ENCODE data around the gene PER1. TPM values are rescaled to one million over a fixed set of nuclear protein-coding genes. Genes with fewer than 3 reads are reported as not detected.
A peak's percentile ranks its signal among the peaks of the same experiment; 100 is the strongest.

The PER1 gene, protein sequence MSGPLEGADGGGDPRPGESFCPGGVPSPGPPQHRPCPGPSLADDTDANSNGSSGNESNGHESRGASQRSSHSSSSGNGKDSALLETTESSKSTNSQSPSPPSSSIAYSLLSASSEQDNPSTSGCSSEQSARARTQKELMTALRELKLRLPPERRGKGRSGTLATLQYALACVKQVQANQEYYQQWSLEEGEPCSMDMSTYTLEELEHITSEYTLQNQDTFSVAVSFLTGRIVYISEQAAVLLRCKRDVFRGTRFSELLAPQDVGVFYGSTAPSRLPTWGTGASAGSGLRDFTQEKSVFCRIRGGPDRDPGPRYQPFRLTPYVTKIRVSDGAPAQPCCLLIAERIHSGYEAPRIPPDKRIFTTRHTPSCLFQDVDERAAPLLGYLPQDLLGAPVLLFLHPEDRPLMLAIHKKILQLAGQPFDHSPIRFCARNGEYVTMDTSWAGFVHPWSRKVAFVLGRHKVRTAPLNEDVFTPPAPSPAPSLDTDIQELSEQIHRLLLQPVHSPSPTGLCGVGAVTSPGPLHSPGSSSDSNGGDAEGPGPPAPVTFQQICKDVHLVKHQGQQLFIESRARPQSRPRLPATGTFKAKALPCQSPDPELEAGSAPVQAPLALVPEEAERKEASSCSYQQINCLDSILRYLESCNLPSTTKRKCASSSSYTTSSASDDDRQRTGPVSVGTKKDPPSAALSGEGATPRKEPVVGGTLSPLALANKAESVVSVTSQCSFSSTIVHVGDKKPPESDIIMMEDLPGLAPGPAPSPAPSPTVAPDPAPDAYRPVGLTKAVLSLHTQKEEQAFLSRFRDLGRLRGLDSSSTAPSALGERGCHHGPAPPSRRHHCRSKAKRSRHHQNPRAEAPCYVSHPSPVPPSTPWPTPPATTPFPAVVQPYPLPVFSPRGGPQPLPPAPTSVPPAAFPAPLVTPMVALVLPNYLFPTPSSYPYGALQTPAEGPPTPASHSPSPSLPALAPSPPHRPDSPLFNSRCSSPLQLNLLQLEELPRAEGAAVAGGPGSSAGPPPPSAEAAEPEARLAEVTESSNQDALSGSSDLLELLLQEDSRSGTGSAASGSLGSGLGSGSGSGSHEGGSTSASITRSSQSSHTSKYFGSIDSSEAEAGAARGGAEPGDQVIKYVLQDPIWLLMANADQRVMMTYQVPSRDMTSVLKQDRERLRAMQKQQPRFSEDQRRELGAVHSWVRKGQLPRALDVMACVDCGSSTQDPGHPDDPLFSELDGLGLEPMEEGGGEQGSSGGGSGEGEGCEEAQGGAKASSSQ (N-terminal part only)
- 100 to 1,000 TPM in 2 of 4 donors, 10 to 100 TPM in 2; 55.9 to 211 (median 109) TPM for total RNA-seq

- intact Hi-C loops (cut with DNase I; ENCODE audit: low total_unique reads) (no loop called here), in situ Hi-C loops (cut with MboI; ENCODE audit: low pct_ligation_motif_present in 1 of 4, low pct_unique_long_range_greater_than_20kb in 1 of 4, low sequenced_read_pairs in 3 of 4) (no loop called here)
- Histone ChIP-seq H3K4me1 (peaks cover 10 to 47% (median 40%) of the 10 kb centered on the region in 4 donors), H3K36me3 (peaks cover 0 to 33% (median 22%) of the 10 kb centered on the region in 4 donors), H3K27ac (peak within 1 kb of the TSS; percentile 95 to 100 (median 99)), H3K9me3 (no peaks in the 10 kb centered on the region), H3K27me3 (no peaks in the 10 kb centered on the region), H3K4me3 (peak within 1 kb of the TSS; percentile 46 to 92 (median 67))
- WGBS, 2 donors (ENCODE audit: low coverage in 1 of 2): 6% methylated on average over 42 of the region's 42 CpGs; no CpG with 5 or more reads in 1 of the 2 donors
- peak; percentile 97 for DNase-seq
- TF ChIP-seq EP300 (IDR thresholded peaks at IDR 0.05; ENCODE audit: low read depth) (peak; percentile 81), CTCF (IDR thresholded peaks at IDR 0.05) (no peak), POLR2AphosphoS5 (IDR thresholded peaks at IDR 0.05) (peak; percentile 98 to 99 (median 98)), POLR2A (IDR thresholded peaks at IDR 0.05) (peak; percentile 93)
Observed at GRCh38 chr17:8152112-8152775, at the start of gene PER1. Gene PER1, minus strand, starts transcription at chr17:8152404. Its CDS starts 1,698 bp downstream, at chr17:8150706.

- peak overlapping the region in 3 of 4 donors; percentile 15 to 43 (median 25) for H3K4me3 ChIP-seq
- H3K4me1 ChIP-seq: peaks cover 24 to 41% (median 33%) of the 10 kb centered on the region in 4 donors
- H3K9me3 ChIP-seq: no peaks in the 10 kb centered on the region
- peak; percentile 85 for DNase-seq
- 4 to 15% methylated on average over 5 to 12 of the region's 12 CpGs for WGBS, 2 donors (ENCODE audit: low coverage in 1 of 2)
- no peaks in the 10 kb centered on the region for H3K36me3 ChIP-seq
- in situ Hi-C loops (cut with MboI; ENCODE audit: low pct_ligation_motif_present in 1 of 4, low pct_unique_long_range_greater_than_20kb in 1 of 4, low sequenced_read_pairs in 3 of 4) (no loop called here), intact Hi-C loops (cut with DNase I; ENCODE audit: low total_unique reads) (no loop called here)
- H3K27ac ChIP-seq: peak overlapping the region; percentile 73 to 96 (median 84)
- TF ChIP-seq EP300 (IDR thresholded peaks at IDR 0.05; ENCODE audit: low read depth) (no peak), POLR2A (IDR thresholded peaks at IDR 0.05) (peak; percentile 74), POLR2AphosphoS5 (IDR thresholded peaks at IDR 0.05) (peak; percentile 85 to 94 (median 90)), CTCF (IDR thresholded peaks at IDR 0.05) (no peak)
- no peaks in the 10 kb centered on the region for H3K27me3 ChIP-seq
Observed at GRCh38 chr17:8192070-8192815, 40.0 kb upstream of the PER1 start.

GRCh38 chr17:8190506-8190905 lies 38.3 kb upstream of the PER1 start:
- in situ Hi-C loops (cut with MboI; ENCODE audit: low pct_ligation_motif_present in 1 of 4, low pct_unique_long_range_greater_than_20kb in 1 of 4, low sequenced_read_pairs in 3 of 4) (no loop called here), intact Hi-C loops (cut with DNase I; ENCODE audit: low total_unique reads) (no loop called here)
- Histone ChIP-seq H3K27ac (peak overlapping the region; percentile 95 to 96 (median 96)), H3K4me3 (peak overlapping the region in 2 of 4 donors; percentile 66 to 75), H3K4me1 (peaks cover 24 to 41% (median 33%) of the 10 kb centered on the region in 4 donors), H3K36me3 (no peaks in the 10 kb centered on the region), H3K9me3 (no peaks in the 10 kb centered on the region), H3K27me3 (no peaks in the 10 kb centered on the region)
- no peak for DNase-seq
- TF ChIP-seq EP300 (IDR thresholded peaks at IDR 0.05; ENCODE audit: low read depth) (no peak), CTCF (IDR thresholded peaks at IDR 0.05) (no peak), POLR2AphosphoS5 (IDR thresholded peaks at IDR 0.05) (no peak), POLR2A (IDR thresholded peaks at IDR 0.05) (no peak)
- WGBS, 2 donors (ENCODE audit: low coverage in 1 of 2): 26 to 56% methylated on average over 4 to 6 of the region's 6 CpGs

Data from transverse colon (tissue), 4 donors.